Measurements from ENCODE around the gene SLC51B. TPM values are rescaled to one million over a fixed set of nuclear protein-coding genes. Genes with fewer than 3 reads are reported as not detected.

SLC51B gene
- total and polyA plus RNA-seq, 10 of the 15 experiments (the other 5 are each of a cell fraction or from before 2014, with no cell fraction given) = 0.05 to 0.17 (median 0.13) TPM; not detected in 7

DNA sequence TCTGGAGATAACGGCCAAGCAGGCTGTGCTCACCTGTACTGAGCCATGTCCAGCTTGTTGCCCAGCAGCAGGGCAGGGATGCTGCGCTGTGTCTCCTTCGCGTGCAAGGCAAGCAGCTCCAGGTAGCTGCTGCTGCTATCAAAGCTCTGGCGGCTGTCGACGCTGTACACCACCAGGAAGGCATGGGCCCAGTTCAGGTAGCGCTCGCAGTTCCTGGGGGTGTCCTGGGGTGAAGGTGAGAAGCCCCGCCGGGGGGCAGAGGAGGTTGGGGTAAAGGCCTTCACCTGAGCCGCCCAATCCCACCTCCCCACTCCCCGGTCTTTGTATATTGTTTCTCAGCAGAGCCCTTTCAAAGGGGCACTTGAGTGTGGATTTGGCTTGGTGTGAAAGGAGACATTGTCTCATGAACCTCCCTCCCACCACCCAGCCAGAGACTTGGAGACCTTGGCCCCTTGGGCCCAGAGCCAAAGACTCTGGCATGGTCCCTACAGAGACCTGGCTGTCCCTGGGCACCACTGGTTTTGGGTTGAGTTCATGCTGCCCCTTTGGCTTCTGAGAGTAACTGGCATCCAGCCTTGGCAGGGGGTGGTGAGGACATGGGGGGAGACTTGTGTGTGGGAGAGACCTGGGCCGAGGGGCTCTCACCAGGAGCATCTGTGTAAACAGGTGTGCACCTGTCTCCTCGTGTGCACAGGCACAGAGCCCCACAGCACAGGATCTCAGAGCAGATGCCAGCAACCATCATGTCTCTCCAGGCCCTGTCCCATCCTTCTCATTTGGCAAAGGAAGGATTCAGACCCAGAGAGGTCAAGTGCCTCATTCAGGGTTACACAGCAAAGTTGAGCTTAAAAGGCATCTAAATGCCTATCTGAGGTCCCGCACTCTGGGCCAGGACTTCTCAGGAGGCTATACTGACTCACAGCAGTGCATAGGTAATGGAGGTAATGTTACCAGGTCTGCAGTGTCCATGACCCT lies 13.5 kb downstream of the SLC51B start (continued):
- TF ChIP-seq, protein P1, sequence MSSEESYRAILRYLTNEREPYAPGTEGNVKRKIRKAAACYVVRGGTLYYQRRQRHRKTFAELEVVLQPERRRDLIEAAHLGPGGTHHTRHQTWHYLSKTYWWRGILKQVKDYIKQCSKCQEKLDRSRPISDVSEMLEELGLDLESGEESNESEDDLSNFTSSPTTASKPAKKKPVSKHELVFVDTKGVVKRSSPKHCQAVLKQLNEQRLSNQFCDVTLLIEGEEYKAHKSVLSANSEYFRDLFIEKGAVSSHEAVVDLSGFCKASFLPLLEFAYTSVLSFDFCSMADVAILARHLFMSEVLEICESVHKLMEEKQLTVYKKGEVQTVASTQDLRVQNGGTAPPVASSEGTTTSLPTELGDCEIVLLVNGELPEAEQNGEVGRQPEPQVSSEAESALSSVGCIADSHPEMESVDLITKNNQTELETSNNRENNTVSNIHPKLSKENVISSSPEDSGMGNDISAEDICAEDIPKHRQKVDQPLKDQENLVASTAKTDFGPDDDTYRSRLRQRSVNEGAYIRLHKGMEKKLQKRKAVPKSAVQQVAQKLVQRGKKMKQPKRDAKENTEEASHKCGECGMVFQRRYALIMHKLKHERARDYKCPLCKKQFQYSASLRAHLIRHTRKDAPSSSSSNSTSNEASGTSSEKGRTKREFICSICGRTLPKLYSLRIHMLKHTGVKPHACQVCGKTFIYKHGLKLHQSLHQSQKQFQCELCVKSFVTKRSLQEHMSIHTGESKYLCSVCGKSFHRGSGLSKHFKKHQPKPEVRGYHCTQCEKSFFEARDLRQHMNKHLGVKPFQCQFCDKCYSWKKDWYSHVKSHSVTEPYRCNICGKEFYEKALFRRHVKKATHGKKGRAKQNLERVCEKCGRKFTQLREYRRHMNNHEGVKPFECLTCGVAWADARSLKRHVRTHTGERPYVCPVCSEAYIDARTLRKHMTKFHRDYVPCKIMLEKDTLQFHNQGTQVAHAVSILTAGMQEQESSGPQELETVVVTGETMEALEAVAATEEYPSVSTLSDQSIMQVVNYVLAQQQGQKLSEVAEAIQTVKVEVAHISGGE (CRISPR knock-in tag; IDR thresholded peaks at IDR 0.05) = no peak
- TF ChIP-seq, protein P2, sequence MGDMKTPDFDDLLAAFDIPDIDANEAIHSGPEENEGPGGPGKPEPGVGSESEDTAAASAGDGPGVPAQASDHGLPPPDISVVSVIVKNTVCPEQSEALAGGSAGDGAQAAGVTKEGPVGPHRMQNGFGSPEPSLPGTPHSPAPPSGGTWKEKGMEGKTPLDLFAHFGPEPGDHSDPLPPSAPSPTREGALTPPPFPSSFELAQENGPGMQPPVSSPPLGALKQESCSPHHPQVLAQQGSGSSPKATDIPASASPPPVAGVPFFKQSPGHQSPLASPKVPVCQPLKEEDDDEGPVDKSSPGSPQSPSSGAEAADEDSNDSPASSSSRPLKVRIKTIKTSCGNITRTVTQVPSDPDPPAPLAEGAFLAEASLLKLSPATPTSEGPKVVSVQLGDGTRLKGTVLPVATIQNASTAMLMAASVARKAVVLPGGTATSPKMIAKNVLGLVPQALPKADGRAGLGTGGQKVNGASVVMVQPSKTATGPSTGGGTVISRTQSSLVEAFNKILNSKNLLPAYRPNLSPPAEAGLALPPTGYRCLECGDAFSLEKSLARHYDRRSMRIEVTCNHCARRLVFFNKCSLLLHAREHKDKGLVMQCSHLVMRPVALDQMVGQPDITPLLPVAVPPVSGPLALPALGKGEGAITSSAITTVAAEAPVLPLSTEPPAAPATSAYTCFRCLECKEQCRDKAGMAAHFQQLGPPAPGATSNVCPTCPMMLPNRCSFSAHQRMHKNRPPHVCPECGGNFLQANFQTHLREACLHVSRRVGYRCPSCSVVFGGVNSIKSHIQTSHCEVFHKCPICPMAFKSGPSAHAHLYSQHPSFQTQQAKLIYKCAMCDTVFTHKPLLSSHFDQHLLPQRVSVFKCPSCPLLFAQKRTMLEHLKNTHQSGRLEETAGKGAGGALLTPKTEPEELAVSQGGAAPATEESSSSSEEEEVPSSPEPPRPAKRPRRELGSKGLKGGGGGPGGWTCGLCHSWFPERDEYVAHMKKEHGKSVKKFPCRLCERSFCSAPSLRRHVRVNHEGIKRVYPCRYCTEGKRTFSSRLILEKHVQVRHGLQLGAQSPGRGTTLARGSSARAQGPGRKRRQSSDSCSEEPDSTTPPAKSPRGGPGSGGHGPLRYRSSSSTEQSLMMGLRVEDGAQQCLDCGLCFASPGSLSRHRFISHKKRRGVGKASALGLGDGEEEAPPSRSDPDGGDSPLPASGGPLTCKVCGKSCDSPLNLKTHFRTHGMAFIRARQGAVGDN (IDR thresholded peaks at IDR 0.05) = no peak
- TF ChIP-seq NR2C1 (IDR thresholded peaks at IDR 0.05) = no peak
- no peak for TF ChIP-seq YY1 (IDR thresholded peaks at IDR 0.05; ENCODE audit: low read depth, low read length)
- no peak for TF ChIP-seq MXI1 (IDR thresholded peaks at IDR 0.05; ENCODE audit: low read depth, low read length)
- no peak for TF ChIP-seq BHLHE40 (IDR thresholded peaks at IDR 0.05; ENCODE audit: borderline replicate concordance in 1 of 2, low read depth in 2 of 2, low read length in 1 of 2)
- TF ChIP-seq, protein P3, sequence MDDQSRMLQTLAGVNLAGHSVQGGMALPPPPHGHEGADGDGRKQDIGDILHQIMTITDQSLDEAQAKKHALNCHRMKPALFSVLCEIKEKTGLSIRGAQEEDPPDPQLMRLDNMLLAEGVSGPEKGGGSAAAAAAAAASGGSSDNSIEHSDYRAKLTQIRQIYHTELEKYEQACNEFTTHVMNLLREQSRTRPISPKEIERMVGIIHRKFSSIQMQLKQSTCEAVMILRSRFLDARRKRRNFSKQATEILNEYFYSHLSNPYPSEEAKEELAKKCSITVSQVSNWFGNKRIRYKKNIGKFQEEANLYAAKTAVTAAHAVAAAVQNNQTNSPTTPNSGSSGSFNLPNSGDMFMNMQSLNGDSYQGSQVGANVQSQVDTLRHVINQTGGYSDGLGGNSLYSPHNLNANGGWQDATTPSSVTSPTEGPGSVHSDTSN (IDR thresholded peaks at IDR 0.05; ENCODE audit: insufficient replicate concordance, low read depth, low read length) = no peak
